Prostate gland (tissue), 2 donors: ENCODE data around the gene DOCK4.

Source experiments
- POLR2A ChIP-seq: fragments of 450-650 bp; IDR thresholded peaks from one replicate; pipeline ENCODE4 v1.6.1; 2016; ENCODE audit warnings: antibody characterized with exemption, mild to moderate bottlenecking
- POLR2AphosphoS5 ChIP-seq: sonication (generic); formaldehyde crosslinking; IDR thresholded peaks from one replicate; pipeline ENCODE4 v1.6.1; 2017; ENCODE audit warnings: antibody characterized with exemption
- TF ChIP-seq, protein P1 (sequence below), 4 experiments: fragments of 200-600 bp in 2 of 4; fragments of 450-650 bp in 2 of 4; sonication (generic) in 2 of 4; IDR thresholded peaks; 1 replicate in 3 of 4; 2 replicates in 1 of 4; pipeline ENCODE4 v1.5.1; 2016 to 2019; ENCODE audit warnings: antibody characterized with exemption in 4 of 4, mild to moderate bottlenecking in 2 of 4, moderate library complexity in 2 of 4

DNA sequence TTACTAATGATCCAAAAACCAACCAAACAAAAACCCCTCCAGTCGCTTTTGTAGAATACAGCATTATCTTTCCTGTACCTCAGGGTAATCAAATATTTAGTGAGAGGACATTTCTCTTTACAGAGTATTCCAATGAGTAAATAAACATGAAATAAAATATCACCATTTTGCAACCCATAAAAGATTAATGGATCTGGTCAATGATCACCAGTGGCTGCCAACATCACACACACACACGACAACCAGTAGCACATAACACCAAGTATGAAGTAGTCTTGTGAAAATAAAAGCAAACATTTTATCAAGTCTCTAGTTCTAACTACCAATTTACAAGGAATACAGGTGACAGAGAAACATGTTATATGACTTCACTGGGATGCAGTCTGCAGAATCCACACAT lies 455.3 kb downstream of the DOCK4 start:
- TF ChIP-seq POLR2A, result no peak
- TF ChIP-seq, protein P1, sequence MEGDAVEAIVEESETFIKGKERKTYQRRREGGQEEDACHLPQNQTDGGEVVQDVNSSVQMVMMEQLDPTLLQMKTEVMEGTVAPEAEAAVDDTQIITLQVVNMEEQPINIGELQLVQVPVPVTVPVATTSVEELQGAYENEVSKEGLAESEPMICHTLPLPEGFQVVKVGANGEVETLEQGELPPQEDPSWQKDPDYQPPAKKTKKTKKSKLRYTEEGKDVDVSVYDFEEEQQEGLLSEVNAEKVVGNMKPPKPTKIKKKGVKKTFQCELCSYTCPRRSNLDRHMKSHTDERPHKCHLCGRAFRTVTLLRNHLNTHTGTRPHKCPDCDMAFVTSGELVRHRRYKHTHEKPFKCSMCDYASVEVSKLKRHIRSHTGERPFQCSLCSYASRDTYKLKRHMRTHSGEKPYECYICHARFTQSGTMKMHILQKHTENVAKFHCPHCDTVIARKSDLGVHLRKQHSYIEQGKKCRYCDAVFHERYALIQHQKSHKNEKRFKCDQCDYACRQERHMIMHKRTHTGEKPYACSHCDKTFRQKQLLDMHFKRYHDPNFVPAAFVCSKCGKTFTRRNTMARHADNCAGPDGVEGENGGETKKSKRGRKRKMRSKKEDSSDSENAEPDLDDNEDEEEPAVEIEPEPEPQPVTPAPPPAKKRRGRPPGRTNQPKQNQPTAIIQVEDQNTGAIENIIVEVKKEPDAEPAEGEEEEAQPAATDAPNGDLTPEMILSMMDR (IDR thresholded peaks at IDR 0.05), result no peak
- TF ChIP-seq POLR2AphosphoS5, result peak; percentile 56
